Left ventricle myocardium inferior (tissue), 1 donor: Measurements from ENCODE around the gene PNMA6E. TPM values are rescaled to one million over a fixed set of nuclear protein-coding genes. Genes with fewer than 3 reads are reported as not detected.
A peak's percentile ranks its signal among the peaks of the same experiment; 100 is the strongest.

ENCODE experiments used
- DNase-seq: peaks from one replicate; pipeline ENCODE4 v3.0.0-alpha.2; 2020
- H3K27ac ChIP-seq: fragments of 200-600 bp; replicated peaks from 2 replicates; pipeline ENCODE4 v1.8.0; 2021
- H3K27me3 ChIP-seq: fragments of 200-600 bp; 2 replicates; pipeline ENCODE4 v1.8.0; 2021; ENCODE audit warnings: low read depth
- H3K36me3 ChIP-seq: fragments of 200-600 bp; 2 replicates; pipeline ENCODE4 v1.8.0; 2021
- H3K4me1 ChIP-seq: fragments of 200-600 bp; 2 replicates; pipeline ENCODE4 v1.8.0; 2021
- H3K4me3 ChIP-seq: fragments of 200-600 bp; 2 replicates; pipeline ENCODE4 v1.8.0; 2021; ENCODE audit warnings: mild to moderate bottlenecking, moderate library complexity
- H3K9me3 ChIP-seq: fragments of 200-600 bp; replicated peaks from 2 replicates; pipeline ENCODE4 v1.8.0; 2021
- CTCF ChIP-seq: fragments of 200-600 bp; IDR thresholded peaks from 2 replicates; pipeline ENCODE4 v1.8.0; 2021; ENCODE audit warnings: antibody characterized with exemption, mild to moderate bottlenecking, borderline replicate concordance
- intact Hi-C: fragments of 100-400 bp; cut with micrococcal nuclease; formaldehyde crosslinking; loops from one replicate; pipeline ENCODE4 v1.11.0; 2022
- total RNA-seq: library from RNA; stranded (reverse); fragmentation: NEBNext Ultra II Directional; extraction: Animal tissue kit (Norgen Biotek cat#: 25700); gene quantifications from one replicate; pipeline ENCODE4 v1.2.1, GENCODE V29; 2021
- donor health status: DM: no; HTN: yes; CAD: no; lungs with severe emphysema.

Gene PNMA6E
- total RNA-seq, 1 donor from 2014 or later: not detected

GRCh38 chrX:153440556-153441135 lies 39.5 kb upstream of the PNMA6E start:
- intact Hi-C loops: no loop called here
- no peak for DNase-seq
- no peak for TF ChIP-seq CTCF
- Histone ChIP-seq H3K36me3 (no peaks in the 10 kb centered on the region), H3K4me1 (no peaks in the 10 kb centered on the region), H3K27me3 (no peaks in the 10 kb centered on the region), H3K27ac (no peak overlapping the region), H3K4me3 (no peak overlapping the region), H3K9me3 (no peaks in the 10 kb centered on the region)

GRCh38 chrX:153439977-153440376 lies 38.8 kb upstream of the PNMA6E start:
- Histone ChIP-seq H3K36me3 (no peaks in the 10 kb centered on the region), H3K27me3 (no peaks in the 10 kb centered on the region), H3K9me3 (no peaks in the 10 kb centered on the region), H3K27ac (no peak overlapping the region), H3K4me3 (no peak overlapping the region), H3K4me1 (no peaks in the 10 kb centered on the region)
- no peak for DNase-seq
- TF ChIP-seq CTCF: no peak
- intact Hi-C loops: no loop called here

DNA sequence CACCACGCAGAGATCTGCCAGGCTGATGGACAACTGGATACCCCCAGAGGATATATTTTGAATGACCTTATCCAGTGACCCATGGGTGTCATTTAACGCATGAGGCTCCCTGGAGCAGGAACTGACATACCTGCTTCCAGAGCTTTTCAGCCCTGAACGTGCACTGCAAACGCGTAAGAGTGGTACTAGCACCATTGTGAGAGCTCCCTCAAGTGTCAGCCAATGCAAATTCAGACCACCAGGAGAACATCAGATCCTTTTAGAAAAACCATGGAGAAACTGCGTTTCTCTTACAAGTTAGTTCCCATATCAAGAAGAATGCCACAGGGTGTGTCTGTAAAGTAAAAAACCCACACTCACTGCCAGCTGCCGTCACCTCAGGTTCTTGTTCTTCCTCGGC lies 37.4 kb upstream of the PNMA6E start:
- no peaks in the 10 kb centered on the region for H3K9me3 ChIP-seq
- H3K27me3 ChIP-seq: no peaks in the 10 kb centered on the region
- H3K4me3 ChIP-seq: no peak overlapping the region
- H3K4me1 ChIP-seq: no peaks in the 10 kb centered on the region
- H3K27ac ChIP-seq: no peak overlapping the region
- DNase-seq: no peak
- H3K36me3 ChIP-seq: no peaks in the 10 kb centered on the region
- intact Hi-C loops: no loop called here
- TF ChIP-seq CTCF: peak; percentile 51

DNA sequence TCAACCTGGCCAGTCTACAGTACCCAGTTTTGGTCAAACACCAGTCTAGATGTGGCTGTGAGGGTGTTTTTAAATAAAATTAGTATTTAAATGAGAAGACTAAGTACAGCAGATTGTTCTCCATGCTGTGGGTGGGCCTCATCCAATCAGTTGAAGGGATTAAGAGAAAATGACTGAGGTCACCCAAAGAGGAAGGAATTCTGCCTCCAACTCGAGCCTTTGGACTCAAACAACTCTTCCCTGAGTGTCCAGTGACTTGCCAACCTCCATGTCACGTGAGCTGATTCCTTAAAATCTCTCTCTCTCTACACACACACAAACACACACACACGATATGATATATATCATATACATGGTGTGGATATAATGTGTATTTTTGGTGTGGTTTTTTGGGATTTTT lies 34.7 kb upstream of the PNMA6E start:
- intact Hi-C loops: no loop called here
- no peak for TF ChIP-seq CTCF

DNA sequence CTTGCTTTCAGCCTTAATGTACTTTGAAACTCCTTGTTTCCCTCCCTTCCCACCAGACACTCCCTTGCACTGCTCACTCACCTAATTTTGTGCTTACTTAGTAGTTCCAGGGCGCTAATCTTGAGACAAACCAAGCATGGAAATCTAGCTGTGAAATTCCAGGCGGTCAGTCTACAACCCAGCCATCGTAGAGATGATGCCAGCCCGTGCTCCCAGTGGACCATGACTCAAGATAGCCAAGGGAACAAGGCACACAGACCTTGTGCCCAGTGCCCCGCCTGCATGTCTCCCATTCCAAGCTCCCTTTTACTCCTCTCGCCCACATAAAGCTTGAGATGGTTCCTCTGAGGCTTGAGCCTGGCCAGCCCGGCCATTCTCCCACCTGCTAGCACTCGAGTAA lies 33.7 kb upstream of the PNMA6E start:
- no peak for TF ChIP-seq CTCF
- H3K27me3 ChIP-seq: peaks cover 5% of the 10 kb centered on the region
- H3K4me3 ChIP-seq: no peak overlapping the region
- no peak overlapping the region for H3K27ac ChIP-seq
- no peaks in the 10 kb centered on the region for H3K9me3 ChIP-seq
- H3K4me1 ChIP-seq: no peaks in the 10 kb centered on the region
- no peak for DNase-seq
- H3K36me3 ChIP-seq: no peaks in the 10 kb centered on the region
- intact Hi-C loops: no loop called here

More for the DNA sequence above, 34.7 kb upstream of the PNMA6E start:
- H3K4me3 ChIP-seq: no peak overlapping the region
- H3K27ac ChIP-seq: no peak overlapping the region
- H3K36me3 ChIP-seq: no peaks in the 10 kb centered on the region
- no peak for DNase-seq
- H3K9me3 ChIP-seq: no peaks in the 10 kb centered on the region
- peaks cover 1% of the 10 kb centered on the region for H3K27me3 ChIP-seq
- no peaks in the 10 kb centered on the region for H3K4me1 ChIP-seq
